Sigmoid colon (tissue), 4 donors: ENCODE measurements around the gene FAM241A.

Source experiments
- POLR2A ChIP-seq, 2 donors: fragments of 450-650 bp; IDR thresholded peaks; one replicate each; pipeline ENCODE4 v1.6.1; 2016; ENCODE audit warnings: antibody characterized with exemption in 2 of 2, mild to moderate bottlenecking in 2 of 2, moderate library complexity in 2 of 2
- POLR2AphosphoS5 ChIP-seq, 4 donors: sonication (generic); formaldehyde crosslinking; IDR thresholded peaks; one replicate each; pipeline ENCODE4 v1.6.1; 2017; ENCODE audit warnings: antibody characterized with exemption in 4 of 4
- TF ChIP-seq, protein P1 (sequence below), 4 experiments: fragments of 450-650 bp in 3 of 4; fragments of 200-600 bp in 1 of 4; IDR thresholded peaks; one replicate each; pipeline ENCODE4 v1.5.1; 2016 to 2019; ENCODE audit warnings: antibody characterized with exemption in 4 of 4, mild to moderate bottlenecking in 3 of 4, moderate library complexity in 2 of 4

DNA sequence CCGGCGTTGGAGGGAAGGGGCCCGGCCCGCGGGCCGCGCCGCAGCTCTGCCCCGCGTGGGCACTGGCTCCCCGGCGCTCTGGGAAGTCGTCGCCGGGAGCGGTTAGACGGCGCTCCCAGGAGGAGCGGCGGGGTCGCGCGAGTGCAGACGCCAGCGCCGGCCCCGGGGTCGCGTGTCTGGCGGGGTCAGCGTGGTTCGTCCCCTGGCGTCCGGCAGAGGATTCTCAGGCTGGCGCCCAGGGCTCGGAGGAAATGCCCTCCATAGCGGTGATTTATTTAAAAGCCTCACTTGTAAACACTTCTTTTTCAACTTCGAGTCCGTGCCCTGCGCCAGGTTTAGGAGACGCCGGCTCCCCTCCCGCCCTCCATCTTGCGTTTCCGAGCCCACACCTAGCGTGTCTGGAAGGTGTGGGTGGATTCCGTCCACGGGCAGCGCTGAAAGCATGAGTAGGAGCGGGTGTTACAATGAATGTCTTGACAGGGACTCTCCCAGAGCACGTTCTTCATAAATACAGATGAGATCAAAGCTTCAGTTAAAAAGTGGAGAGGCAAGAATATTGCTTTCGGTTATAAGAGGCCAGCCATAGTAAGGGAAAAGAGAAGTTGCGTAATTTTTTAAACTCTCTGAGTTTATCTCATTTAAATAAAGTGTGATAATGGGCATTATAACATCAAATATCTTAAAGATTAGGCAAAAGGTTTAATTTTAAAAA, 692 bp downstream of the FAM241A start:
- TF ChIP-seq POLR2A (IDR thresholded peaks at IDR 0.05) (no peak), POLR2AphosphoS5 (IDR thresholded peaks at IDR 0.05) (no peak)
- TF ChIP-seq, protein P1, sequence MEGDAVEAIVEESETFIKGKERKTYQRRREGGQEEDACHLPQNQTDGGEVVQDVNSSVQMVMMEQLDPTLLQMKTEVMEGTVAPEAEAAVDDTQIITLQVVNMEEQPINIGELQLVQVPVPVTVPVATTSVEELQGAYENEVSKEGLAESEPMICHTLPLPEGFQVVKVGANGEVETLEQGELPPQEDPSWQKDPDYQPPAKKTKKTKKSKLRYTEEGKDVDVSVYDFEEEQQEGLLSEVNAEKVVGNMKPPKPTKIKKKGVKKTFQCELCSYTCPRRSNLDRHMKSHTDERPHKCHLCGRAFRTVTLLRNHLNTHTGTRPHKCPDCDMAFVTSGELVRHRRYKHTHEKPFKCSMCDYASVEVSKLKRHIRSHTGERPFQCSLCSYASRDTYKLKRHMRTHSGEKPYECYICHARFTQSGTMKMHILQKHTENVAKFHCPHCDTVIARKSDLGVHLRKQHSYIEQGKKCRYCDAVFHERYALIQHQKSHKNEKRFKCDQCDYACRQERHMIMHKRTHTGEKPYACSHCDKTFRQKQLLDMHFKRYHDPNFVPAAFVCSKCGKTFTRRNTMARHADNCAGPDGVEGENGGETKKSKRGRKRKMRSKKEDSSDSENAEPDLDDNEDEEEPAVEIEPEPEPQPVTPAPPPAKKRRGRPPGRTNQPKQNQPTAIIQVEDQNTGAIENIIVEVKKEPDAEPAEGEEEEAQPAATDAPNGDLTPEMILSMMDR (IDR thresholded peaks at IDR 0.05): peak in 2 of 4 experiments; percentile 10 to 24
